Stimulated activated naive CD4-positive, alpha-beta T cell treated with Interleukin-2 at 50 U/mL for 16 hours (primary cell): ENCODE data around the gene HDAC7.

ENCODE experiments used
- DNase-seq: peaks from one replicate; lab custom pipeline; 2025; lab: John Stamatoyannopoulos, UW

HDAC7 gene

GRCh38 chr12:47777741-47778558 is 41.8 kb downstream of the HDAC7 start:
- DNase-seq = no peak

GRCh38 chr12:47777151-47777550 is 42.6 kb downstream of the HDAC7 start:
- no peak for DNase-seq

GRCh38 chr12:47776471-47777143 is 43.1 kb downstream of the HDAC7 start:
- DNase-seq = no peak

GRCh38 chr12:47775100-47775911 is 44.4 kb downstream of the HDAC7 start:
- DNase-seq = no peak

GRCh38 chr12:47774663-47775062 is 45.0 kb downstream of the HDAC7 start:
- DNase-seq = no peak

GRCh38 chr12:47773858-47774580 is 45.7 kb downstream of the HDAC7 start:
- no peak for DNase-seq

GRCh38 chr12:47773062-47773857 is 46.4 kb downstream of the HDAC7 start, which contains the start of gene SLC48A1:
Gene SLC48A1, plus strand, starts transcription at chr12:47773238. Its CDS starts 67 bp downstream, at chr12:47773305.
- DNase-seq = peak; percentile 59

GRCh38 chr12:47772738-47773061 is 47.0 kb downstream of the HDAC7 start:
- DNase-seq = no peak

- no peak for DNase-seq
Measured at GRCh38 chr12:47772094-47772660, 47.5 kb downstream of the HDAC7 start.

- DNase-seq = no peak
Measured at GRCh38 chr12:47771304-47771703, 48.4 kb downstream of the HDAC7 start.

- no peak for DNase-seq
Measured at GRCh38 chr12:47770086-47770726, 49.5 kb downstream of the HDAC7 start.

- DNase-seq = no peak
Measured at GRCh38 chr12:47769234-47770085, 50.2 kb downstream of the HDAC7 start.

- no peak for DNase-seq
Measured at GRCh38 chr12:47768323-47768811, 51.3 kb downstream of the HDAC7 start.

- DNase-seq = peak; percentile 70
Measured at GRCh38 chr12:47767216-47767724, 52.4 kb downstream of the HDAC7 start.

- no peak for DNase-seq
Measured at GRCh38 chr12:47766502-47767215, 53.0 kb downstream of the HDAC7 start.

GRCh38 chr12:47763481-47764346 is 56.0 kb downstream of the HDAC7 start:
- no peak for DNase-seq

- DNase-seq = no peak
Measured at GRCh38 chr12:47762850-47763465, 56.7 kb downstream of the HDAC7 start.
